K562 (cell line): ENCODE results near the gene HACD1. TPM values are rescaled to one million over a fixed set of nuclear protein-coding genes. Genes with fewer than 3 reads are reported as not detected.
A peak's percentile ranks its signal among the peaks of the same experiment; 100 is the strongest.

Experiments
- ADNP ChIP-seq: fragments of 200-800 bp; sonication (Bioruptor generic); IDR thresholded peaks from 2 replicates; pipeline ENCODE4 v1.6.1; 2016; ENCODE audit warnings: missing genetic modification characterization, missing compliant biosample characterization
- DDX20 ChIP-seq: fragments of 450-650 bp; IDR thresholded peaks from 2 replicates; pipeline ENCODE4 v1.6.1; 2016; ENCODE audit warnings: missing genetic modification characterization, low read depth, mild to moderate bottlenecking, missing compliant biosample characterization, moderate library complexity
- GTF2F1 ChIP-seq: IDR thresholded peaks from 2 replicates; pipeline ENCODE4 v1.6.1; 2011; ENCODE audit warnings: low read depth, low read length, improper control_type of control experiment
- KDM5B ChIP-seq: fragments of 200-600 bp; sonication (generic); IDR thresholded peaks from 2 replicates; pipeline ENCODE4 v1.6.1; 2012; ENCODE audit warnings: low read depth, mild to moderate bottlenecking, moderate library complexity, low read length, control low read depth, inconsistent platforms; ENCODE audit not compliant: insufficient replicate concordance
- MCM3 ChIP-seq: fragments of 450-650 bp; IDR thresholded peaks from 2 replicates; pipeline ENCODE4 v1.6.1; 2016
- MCM5 ChIP-seq: fragments of 450-650 bp; IDR thresholded peaks from 2 replicates; pipeline ENCODE4 v1.6.1; 2016; ENCODE audit warnings: low read depth
- MEF2D ChIP-seq: conservative IDR thresholded peaks from 2 replicates; pipeline ENCODE4 v1.6.1; 2016; ENCODE audit warnings: low read depth, missing genetic modification characterization, missing compliant biosample characterization
- MNT ChIP-seq, 2 experiments: fragments of 450-650 bp; conservative IDR thresholded peaks; 2 replicates each; pipeline ENCODE4 v1.6.1; 2017; ENCODE audit warnings: mild to moderate bottlenecking in 2 of 2, moderate library complexity in 2 of 2
- MTF1 ChIP-seq: fragments of 250-450 bp; sonication (Bioruptor Pico); IDR thresholded peaks from 2 replicates; pipeline ENCODE4 v1.9.0; 2021; ENCODE audit warnings: moderate library complexity, mild to moderate bottlenecking, inconsistent platforms, borderline replicate concordance
- NCOA1 ChIP-seq: fragments of 450-650 bp; IDR thresholded peaks from 2 replicates; pipeline ENCODE4 v1.6.1; 2016; ENCODE audit warnings: low read depth
- PCBP1 ChIP-seq: fragments of 200-400 bp; formaldehyde crosslinking; IDR thresholded peaks from 2 replicates; pipeline ENCODE4 v1.6.1; 2018; ENCODE audit warnings: mild to moderate bottlenecking, low read depth, low read length; ENCODE audit not compliant: poor library complexity, severe bottlenecking
- PHF8 ChIP-seq: fragments of 200-600 bp; sonication (generic); IDR thresholded peaks from 2 replicates; pipeline ENCODE4 v1.6.1; 2012; ENCODE audit warnings: mixed run types, mild to moderate bottlenecking, inconsistent platforms, low read length, moderate library complexity, borderline replicate concordance
- POLR2AphosphoS5 ChIP-seq: IDR thresholded peaks from 2 replicates; pipeline ENCODE4 v1.6.1; 2011; ENCODE audit warnings: mild to moderate bottlenecking, low read depth, low read length, moderate library complexity; ENCODE audit not compliant: control insufficient read depth, insufficient read depth
- PPARD ChIP-seq: fragments of 250-450 bp; sonication (Bioruptor Pico); IDR thresholded peaks from 2 replicates; pipeline ENCODE4 v1.8.0; 2022; ENCODE audit warnings: inconsistent platforms, mild to moderate bottlenecking, moderate library complexity
- SOX6 ChIP-seq: fragments of 450-650 bp; IDR thresholded peaks from 2 replicates; pipeline ENCODE4 v1.6.1; 2014; ENCODE audit warnings: mild to moderate bottlenecking
- STAT5A ChIP-seq: IDR thresholded peaks from 2 replicates; pipeline ENCODE4 v1.6.1; 2012; ENCODE audit warnings: low read length, inconsistent platforms, borderline replicate concordance
- TEAD1 ChIP-seq, 2 experiments: fragments of 450-650 bp in 1 of 2; sonication (generic) in 1 of 2; formaldehyde crosslinking; IDR thresholded peaks; 2 replicates each; pipeline versions ENCODE4 v1.4.0 to v1.8.0; 2020 to 2022; ENCODE audit warnings: mild to moderate bottlenecking in 2 of 2, missing genetic modification reagents in 1 of 2
- TGIF2 ChIP-seq: sonication (generic); formaldehyde crosslinking; IDR thresholded peaks from 2 replicates; pipeline ENCODE4 v1.8.1; 2022; ENCODE audit warnings: mild to moderate bottlenecking, missing genetic modification reagents, moderate library complexity
- ZBTB8A ChIP-seq: fragments of 450-650 bp; IDR thresholded peaks from 2 replicates; pipeline ENCODE4 v1.6.1; 2018; ENCODE audit warnings: mild to moderate bottlenecking, moderate library complexity; ENCODE audit not compliant: partially characterized antibody
- ZNF311 ChIP-seq: fragments of 250-450 bp; sonication (Bioruptor Pico); IDR thresholded peaks from 2 replicates; pipeline ENCODE4 v1.4.0; 2020; ENCODE audit warnings: mild to moderate bottlenecking, moderate library complexity
- ZNF431 ChIP-seq: sonication (generic); formaldehyde crosslinking; IDR thresholded peaks from 2 replicates; pipeline ENCODE4 v1.8.0; 2022; ENCODE audit warnings: mild to moderate bottlenecking, missing genetic modification reagents
- ZNF507 ChIP-seq: conservative IDR thresholded peaks from 2 replicates; pipeline ENCODE4 v1.6.1; 2017; ENCODE audit warnings: missing genetic modification characterization, missing compliant biosample characterization
- polyA plus RNA-seq, 8 experiments: library from polyadenylated mRNA; depleted of rRNA in 4 of 8; stranded (reverse) in 5 of 8; unstranded in 3 of 8; fragments of >200 nt; fragmentation: Nextera tagmentation in 2 of 8; fragmentation: Illumina TruSeq in 1 of 8; extraction: Ambion mirVana in 2 of 8; extraction: Trizol in 1 of 8; gene quantifications; 2 replicates each; pipeline versions ENCODE4 v1.2.1 to v1.2.3, GENCODE V29; 2011 to 2014; ENCODE audit warnings: inconsistent platforms in 1 of 8, missing spikeins in 1 of 8
- total RNA-seq, 7 experiments: library from RNA; depleted of rRNA in 6 of 7; stranded (reverse); fragments of >200 nt in 6 of 7; fragmentation: Illumina TruSeq in 2 of 7; extraction: Trizol in 2 of 7; gene quantifications; 2 replicates each; pipeline versions ENCODE4 v1.2.1 to v1.2.3, GENCODE V29; 2011 to 2021; ENCODE audit warnings: low replicate concordance in 1 of 7
- TF ChIP-seq, protein P1 (sequence below): fragments of 250-450 bp; sonication (Bioruptor Pico); IDR thresholded peaks from 2 replicates; pipeline ENCODE4 v1.4.0; 2020; ENCODE audit warnings: mild to moderate bottlenecking, moderate library complexity
- TF ChIP-seq, protein P2 (sequence below): fragments of 250-450 bp; sonication (Bioruptor Pico); IDR thresholded peaks from 2 replicates; pipeline ENCODE4 v1.5.0; 2021

Gene HACD1
- total and polyA plus RNA-seq, 9 of the 15 experiments (the other 6 are each of a cell fraction or from before 2014, with no cell fraction given) = 0.99 to 4.5 (median 2.4) TPM

- TF ChIP-seq MNT (conservative IDR thresholded peaks at IDR 0.05) = no peak
- TF ChIP-seq, protein P1, sequence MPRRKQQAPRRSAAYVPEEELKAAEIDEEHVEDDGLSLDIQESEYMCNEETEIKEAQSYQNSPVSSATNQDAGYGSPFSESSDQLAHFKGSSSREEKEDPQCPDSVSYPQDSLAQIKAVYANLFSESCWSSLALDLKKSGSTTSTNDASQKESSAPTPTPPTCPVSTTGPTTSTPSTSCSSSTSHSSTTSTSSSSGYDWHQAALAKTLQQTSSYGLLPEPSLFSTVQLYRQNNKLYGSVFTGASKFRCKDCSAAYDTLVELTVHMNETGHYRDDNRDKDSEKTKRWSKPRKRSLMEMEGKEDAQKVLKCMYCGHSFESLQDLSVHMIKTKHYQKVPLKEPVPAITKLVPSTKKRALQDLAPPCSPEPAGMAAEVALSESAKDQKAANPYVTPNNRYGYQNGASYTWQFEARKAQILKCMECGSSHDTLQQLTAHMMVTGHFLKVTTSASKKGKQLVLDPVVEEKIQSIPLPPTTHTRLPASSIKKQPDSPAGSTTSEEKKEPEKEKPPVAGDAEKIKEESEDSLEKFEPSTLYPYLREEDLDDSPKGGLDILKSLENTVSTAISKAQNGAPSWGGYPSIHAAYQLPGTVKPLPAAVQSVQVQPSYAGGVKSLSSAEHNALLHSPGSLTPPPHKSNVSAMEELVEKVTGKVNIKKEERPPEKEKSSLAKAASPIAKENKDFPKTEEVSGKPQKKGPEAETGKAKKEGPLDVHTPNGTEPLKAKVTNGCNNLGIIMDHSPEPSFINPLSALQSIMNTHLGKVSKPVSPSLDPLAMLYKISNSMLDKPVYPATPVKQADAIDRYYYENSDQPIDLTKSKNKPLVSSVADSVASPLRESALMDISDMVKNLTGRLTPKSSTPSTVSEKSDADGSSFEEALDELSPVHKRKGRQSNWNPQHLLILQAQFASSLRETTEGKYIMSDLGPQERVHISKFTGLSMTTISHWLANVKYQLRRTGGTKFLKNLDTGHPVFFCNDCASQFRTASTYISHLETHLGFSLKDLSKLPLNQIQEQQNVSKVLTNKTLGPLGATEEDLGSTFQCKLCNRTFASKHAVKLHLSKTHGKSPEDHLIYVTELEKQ (CRISPR knock-in tag) = no peak
- TF ChIP-seq NCOA1 = no peak
- TF ChIP-seq MCM5 = no peak
- TF ChIP-seq POLR2AphosphoS5 = no peak
- no peak for TF ChIP-seq ZNF507
- no peak for TF ChIP-seq ZNF431 (CRISPR knock-in tag)
- no peak for TF ChIP-seq PPARD (CRISPR knock-in tag)
- 0 out of 2 replicates have a peak, but pooled peaks have one; percentile 21 for TF ChIP-seq ADNP (tag)
- TF ChIP-seq MEF2D (tag) = peak; percentile 54; the same call in 1 of the 2 replicates
- TF ChIP-seq ZBTB8A = no peak
- TF ChIP-seq SOX6 = peak; percentile 77; the same call in 1 of the 2 replicates
- no peak for TF ChIP-seq PCBP1
- TF ChIP-seq ZNF311 (CRISPR knock-in tag) = no peak
- TF ChIP-seq PHF8 = no peak
- TF ChIP-seq, protein P2, sequence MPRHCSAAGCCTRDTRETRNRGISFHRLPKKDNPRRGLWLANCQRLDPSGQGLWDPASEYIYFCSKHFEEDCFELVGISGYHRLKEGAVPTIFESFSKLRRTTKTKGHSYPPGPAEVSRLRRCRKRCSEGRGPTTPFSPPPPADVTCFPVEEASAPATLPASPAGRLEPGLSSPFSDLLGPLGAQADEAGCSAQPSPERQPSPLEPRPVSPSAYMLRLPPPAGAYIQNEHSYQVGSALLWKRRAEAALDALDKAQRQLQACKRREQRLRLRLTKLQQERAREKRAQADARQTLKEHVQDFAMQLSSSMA = no peak
- no peak for TF ChIP-seq GTF2F1
- no peak for TF ChIP-seq TGIF2
- TF ChIP-seq STAT5A = no peak
- no peak for TF ChIP-seq MTF1
- TF ChIP-seq DDX20 (tag) = no peak
- no peak for TF ChIP-seq MCM3
- TF ChIP-seq KDM5B = no peak
- no peak for TF ChIP-seq TEAD1 (CRISPR knock-in tag; IDR thresholded peaks at IDR 0.05)
Observed at GRCh38 chr10:17606547-17607040, 10.6 kb downstream of the HACD1 start (continued).
